Activated naive CD4-positive, alpha-beta T cell treated with anti-CD3 and anti-CD28 coated beads, Interleukin-2, amount 10 ng/mL, durations not matched to agents 7 days and 5 days (primary cell): ENCODE data around the gene LRIG1.

Experiments used
- CTCF ChIA-PET: fragments of 350-600 bp; sonication (Branson Sonifier 250); formaldehyde crosslinking; loops from one replicate; lab custom pipeline; 2021; ENCODE audit warnings: antibody characterized with exemption; lab: Charles Lee
- DNase-seq: peaks from one replicate; pipeline ENCODE4 v3.0.0-alpha.2; 2020
- H3K27ac Mint-ChIP-seq: one replicate; pipeline ENCODE4 v1.8.0; 2021; ENCODE audit warnings: mild to moderate bottlenecking, moderate library complexity, mixed read lengths
- H3K27me3 Mint-ChIP-seq: one replicate; pipeline ENCODE4 v1.8.0; 2021; ENCODE audit warnings: mild to moderate bottlenecking, mixed read lengths
- H3K36me3 Mint-ChIP-seq: one replicate; pipeline ENCODE4 v1.8.0; 2021; ENCODE audit warnings: mixed read lengths
- H3K4me1 Mint-ChIP-seq: one replicate; pipeline ENCODE4 v1.8.0; 2021; ENCODE audit warnings: mixed read lengths
- H3K4me3 Mint-ChIP-seq: one replicate; pipeline ENCODE4 v1.8.0; 2021; ENCODE audit warnings: mild to moderate bottlenecking, moderate library complexity, mixed read lengths
- H3K9me3 Mint-ChIP-seq: one replicate; pipeline ENCODE4 v1.8.0; 2021; ENCODE audit warnings: mixed read lengths

The LRIG1 gene

GRCh38 chr3:66394019-66394752 lies 106.6 kb downstream of the LRIG1 start:
- Mint-ChIP-seq H3K4me3 (peak overlapping the region; percentile 71), H3K4me1 (peaks cover 33% of the 10 kb centered on the region), H3K9me3 (no peaks in the 10 kb centered on the region), H3K27me3 (no peaks in the 10 kb centered on the region), H3K36me3 (peaks cover 55% of the 10 kb centered on the region), H3K27ac (peak overlapping the region; percentile 98)
- peak; percentile 75 for DNase-seq
- CTCF ChIA-PET = interaction anchor here (0.8 to 2.3 kb wide), 7 partner anchors 9 to 428 kb away, joined by 3 to 8 read pairs (median 5); no protein-coding TSS in a partner anchor

GRCh38 chr3:66393333-66394005 lies 107.4 kb downstream of the LRIG1 start:
- peaks cover 34% of the 10 kb centered on the region for H3K4me1 Mint-ChIP-seq
- no peaks in the 10 kb centered on the region for H3K9me3 Mint-ChIP-seq
- peaks cover 55% of the 10 kb centered on the region for H3K36me3 Mint-ChIP-seq
- CTCF ChIA-PET = interaction anchor here (0.8 to 2.3 kb wide), 8 partner anchors 10 to 428 kb away, joined by 3 to 8 read pairs (median 4); no protein-coding TSS in a partner anchor
- H3K27me3 Mint-ChIP-seq = no peaks in the 10 kb centered on the region
- DNase-seq = no peak
- H3K4me3 Mint-ChIP-seq = peak overlapping the region; percentile 71
- peak overlapping the region; percentile 98 for H3K27ac Mint-ChIP-seq

GRCh38 chr3:66392966-66393332 lies 107.9 kb downstream of the LRIG1 start:
- Mint-ChIP-seq H3K4me1 (peaks cover 38% of the 10 kb centered on the region), H3K9me3 (peaks cover 2% of the 10 kb centered on the region), H3K27ac (peak overlapping the region; percentile 98), H3K27me3 (no peaks in the 10 kb centered on the region), H3K4me3 (no peak overlapping the region), H3K36me3 (peaks cover 55% of the 10 kb centered on the region)
- no peak for DNase-seq
- CTCF ChIA-PET = interaction anchor here (0.9 to 2.3 kb wide), 4 partner anchors 10 to 430 kb away, joined by 3 to 8 read pairs (median 4); no protein-coding TSS in a partner anchor

GRCh38 chr3:66392512-66392911 lies 108.3 kb downstream of the LRIG1 start:
- DNase-seq = no peak
- Mint-ChIP-seq H3K27ac (peak overlapping the region; percentile 98), H3K9me3 (peaks cover 2% of the 10 kb centered on the region), H3K27me3 (no peaks in the 10 kb centered on the region), H3K36me3 (peaks cover 50% of the 10 kb centered on the region), H3K4me1 (peaks cover 38% of the 10 kb centered on the region), H3K4me3 (peak overlapping the region; percentile 24)
- CTCF ChIA-PET = interaction anchor here (0.9 to 2.3 kb wide), 3 partner anchors 15 to 430 kb away, joined by 3 to 8 read pairs (median 3); no protein-coding TSS in a partner anchor

GRCh38 chr3:66390013-66390412 lies 110.8 kb downstream of the LRIG1 start:
- H3K4me1 Mint-ChIP-seq = peaks cover 36% of the 10 kb centered on the region
- H3K9me3 Mint-ChIP-seq = peaks cover 6% of the 10 kb centered on the region
- DNase-seq = no peak
- no peak overlapping the region for H3K27ac Mint-ChIP-seq
- peaks cover 66% of the 10 kb centered on the region for H3K36me3 Mint-ChIP-seq
- CTCF ChIA-PET = no interaction called here
- no peaks in the 10 kb centered on the region for H3K27me3 Mint-ChIP-seq
- no peak overlapping the region for H3K4me3 Mint-ChIP-seq

GRCh38 chr3:66386925-66387650 lies 113.7 kb downstream of the LRIG1 start:
- H3K9me3 Mint-ChIP-seq = peaks cover 6% of the 10 kb centered on the region
- H3K36me3 Mint-ChIP-seq = peaks cover 69% of the 10 kb centered on the region
- no peak for DNase-seq
- no peak overlapping the region for H3K4me3 Mint-ChIP-seq
- CTCF ChIA-PET = interaction anchor here (0.7 kb wide), 1 partner anchor 133 kb away, joined by 3 read pairs; no protein-coding TSS in a partner anchor
- H3K27ac Mint-ChIP-seq = no peak overlapping the region
- peaks cover 8% of the 10 kb centered on the region for H3K4me1 Mint-ChIP-seq
- H3K27me3 Mint-ChIP-seq = no peaks in the 10 kb centered on the region

GRCh38 chr3:66386011-66386924 lies 114.6 kb downstream of the LRIG1 start:
- Mint-ChIP-seq H3K4me1 (peaks cover 5% of the 10 kb centered on the region), H3K27ac (peak overlapping the region; percentile 33), H3K36me3 (peaks cover 70% of the 10 kb centered on the region), H3K4me3 (no peak overlapping the region), H3K27me3 (no peaks in the 10 kb centered on the region), H3K9me3 (peaks cover 6% of the 10 kb centered on the region)
- CTCF ChIA-PET = interaction anchor here (0.7 kb wide), 1 partner anchor 132 kb away, joined by 3 read pairs; no protein-coding TSS in a partner anchor
- no peak for DNase-seq

- H3K36me3 Mint-ChIP-seq = peaks cover 75% of the 10 kb centered on the region
- no peak for DNase-seq
- peaks cover 6% of the 10 kb centered on the region for H3K9me3 Mint-ChIP-seq
- H3K27me3 Mint-ChIP-seq = no peaks in the 10 kb centered on the region
- H3K4me3 Mint-ChIP-seq = no peak overlapping the region
- CTCF ChIA-PET = interaction anchor here (1.0 kb wide), 1 partner anchor 437 kb away, joined by 3 read pairs; no protein-coding TSS in a partner anchor
- H3K27ac Mint-ChIP-seq = no peak overlapping the region
- peaks cover 5% of the 10 kb centered on the region for H3K4me1 Mint-ChIP-seq
These were observed 115.8 kb downstream of the LRIG1 start for GRCh38 chr3:66385066-66385465.

- no peak for DNase-seq
- Mint-ChIP-seq H3K4me3 (no peak overlapping the region), H3K36me3 (peaks cover 84% of the 10 kb centered on the region), H3K4me1 (peaks cover 5% of the 10 kb centered on the region), H3K27ac (no peak overlapping the region), H3K27me3 (no peaks in the 10 kb centered on the region), H3K9me3 (peaks cover 6% of the 10 kb centered on the region)
- CTCF ChIA-PET = interaction anchor here (1.0 kb wide), 1 partner anchor 438 kb away, joined by 3 read pairs; no protein-coding TSS in a partner anchor
These were observed 116.7 kb downstream of the LRIG1 start for GRCh38 chr3:66383998-66384745.

GRCh38 chr3:66383023-66383422 lies 117.8 kb downstream of the LRIG1 start:
- no peak for DNase-seq
- peaks cover 3% of the 10 kb centered on the region for H3K9me3 Mint-ChIP-seq
- no peak overlapping the region for H3K4me3 Mint-ChIP-seq
- H3K27ac Mint-ChIP-seq = no peak overlapping the region
- CTCF ChIA-PET = interaction anchor here (1.0 kb wide), 1 partner anchor 129 kb away, joined by 3 read pairs; no protein-coding TSS in a partner anchor
- H3K4me1 Mint-ChIP-seq = peaks cover 9% of the 10 kb centered on the region
- H3K36me3 Mint-ChIP-seq = peaks cover 86% of the 10 kb centered on the region
- no peaks in the 10 kb centered on the region for H3K27me3 Mint-ChIP-seq

- H3K4me3 Mint-ChIP-seq = no peak overlapping the region
- H3K4me1 Mint-ChIP-seq = peaks cover 14% of the 10 kb centered on the region
- H3K36me3 Mint-ChIP-seq = peaks cover 89% of the 10 kb centered on the region
- CTCF ChIA-PET = interaction anchor here (1.0 kb wide), 1 partner anchor 128 kb away, joined by 3 read pairs; no protein-coding TSS in a partner anchor
- H3K27ac Mint-ChIP-seq = no peak overlapping the region
- DNase-seq = no peak
- H3K27me3 Mint-ChIP-seq = no peaks in the 10 kb centered on the region
- peaks cover 3% of the 10 kb centered on the region for H3K9me3 Mint-ChIP-seq
These were observed 118.7 kb downstream of the LRIG1 start for GRCh38 chr3:66382142-66382541.

- CTCF ChIA-PET = no interaction called here
- no peak for DNase-seq
- Mint-ChIP-seq H3K4me1 (peaks cover 14% of the 10 kb centered on the region), H3K9me3 (peaks cover 3% of the 10 kb centered on the region), H3K4me3 (no peak overlapping the region), H3K36me3 (peaks cover 88% of the 10 kb centered on the region), H3K27ac (no peak overlapping the region), H3K27me3 (no peaks in the 10 kb centered on the region)
These were observed 119.2 kb downstream of the LRIG1 start for GRCh38 chr3:66381626-66382025.
